Subcutaneous adipose tissue (tissue), 4 donors: ENCODE results near the gene POP7. TPM values are rescaled to one million over a fixed set of nuclear protein-coding genes. Genes with fewer than 3 reads are reported as not detected.

Source experiments
- CTCF ChIP-seq: fragments of 450-650 bp; IDR thresholded peaks from one replicate; pipeline ENCODE4 v1.5.1; 2016; ENCODE audit warnings: low read depth, mild to moderate bottlenecking, control low read depth, antibody characterized with exemption, moderate library complexity
- total RNA-seq, 4 donors: library from RNA; depleted of rRNA; stranded (reverse); fragments of >200 nt; gene quantifications; one replicate each; pipeline ENCODE4 v1.1.0, GENCODE V29; 2016

POP7 gene
- total RNA-seq, 4 donors from 2014 or later, result 14.1 to 32.8 (median 19.4) TPM

DNA sequence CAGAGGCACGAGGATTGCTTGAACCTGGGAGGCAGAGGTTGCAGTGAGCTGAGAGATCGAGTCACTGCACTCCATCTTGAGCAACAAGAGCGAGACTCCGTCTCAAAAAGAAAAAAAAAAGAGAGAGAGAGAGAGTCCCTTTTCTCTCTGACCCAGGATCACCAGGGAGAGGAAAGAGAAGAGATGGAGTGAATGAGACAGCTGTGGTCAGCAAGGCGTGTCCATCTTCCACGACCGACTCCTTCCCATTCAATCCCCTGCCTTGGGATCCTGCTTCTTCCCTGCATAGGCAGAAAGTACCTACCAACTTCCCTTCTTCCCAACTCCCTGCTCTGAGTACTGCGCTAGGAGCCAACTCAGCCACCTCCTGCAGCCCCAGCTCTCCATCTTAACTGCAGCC lies 22.3 kb downstream of the POP7 start:
- no peak for TF ChIP-seq CTCF

DNA sequence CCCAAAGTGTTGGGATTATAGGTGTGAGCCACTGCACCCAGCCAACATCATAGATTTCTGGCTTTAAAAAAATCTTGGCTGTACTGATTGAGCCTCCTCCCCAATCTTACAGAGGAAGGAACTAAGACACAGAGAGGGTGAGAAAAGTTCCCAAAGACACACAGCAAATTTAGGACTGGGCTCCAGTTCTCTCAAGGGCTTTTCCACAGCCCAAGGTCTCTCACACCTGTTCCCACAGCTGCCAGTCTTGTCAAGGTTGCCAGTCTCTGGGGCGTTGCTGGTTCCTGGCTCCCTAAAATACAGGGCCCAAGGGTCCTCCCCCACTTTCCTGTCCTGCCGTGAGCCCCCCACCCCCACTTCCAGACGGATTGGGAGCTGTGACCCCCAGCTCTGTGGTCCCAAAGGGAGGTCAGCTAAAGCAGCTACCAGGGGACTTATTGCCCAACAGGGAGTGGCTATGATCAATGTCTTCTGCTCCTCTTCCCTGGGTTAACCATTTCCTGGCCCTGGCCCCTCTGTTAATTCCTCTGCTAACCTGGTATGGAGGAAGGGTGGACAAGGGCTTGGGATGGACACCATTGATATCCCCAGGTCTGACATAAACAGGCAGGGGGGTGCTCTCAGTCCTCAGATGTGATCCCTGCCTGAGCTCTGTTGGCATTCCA lies 24.3 kb downstream of the POP7 start:
- no peak for TF ChIP-seq CTCF

- TF ChIP-seq CTCF, result no peak
Measured at GRCh38 chr7:100731937-100732636, 26.2 kb downstream of the POP7 start.

DNA sequence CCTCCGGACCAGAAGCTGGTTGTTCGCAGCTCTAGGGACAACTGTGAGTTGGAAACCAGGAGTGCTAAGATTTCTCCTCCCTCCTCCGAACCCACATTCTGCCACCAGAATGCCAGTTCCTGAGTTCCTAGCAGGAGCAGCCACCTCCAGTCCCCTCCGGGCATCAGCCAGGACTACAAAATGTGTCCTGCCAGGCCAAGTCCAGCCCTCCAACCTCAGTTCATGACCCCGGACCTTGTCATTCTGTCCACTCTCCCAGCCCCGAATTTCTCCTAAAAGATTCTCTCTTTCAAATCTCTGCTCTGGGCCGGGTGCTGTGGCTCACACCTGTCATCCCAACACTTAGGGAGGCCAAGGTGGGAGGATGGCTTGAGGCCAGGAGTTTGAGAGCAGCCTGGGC lies 29.8 kb downstream of the POP7 start:
- no peak for TF ChIP-seq CTCF

- no peak for TF ChIP-seq CTCF
Measured at GRCh38 chr7:100736671-100737070, 30.8 kb downstream of the POP7 start.

- TF ChIP-seq CTCF, result no peak
Measured at GRCh38 chr7:100739934-100740333, 34.0 kb downstream of the POP7 start.

- no peak for TF ChIP-seq CTCF
Measured at GRCh38 chr7:100744605-100745004, 38.7 kb downstream of the POP7 start.
